Stimulated activated CD8-positive, alpha-beta memory T cell treated with anti-CD3 and anti-CD28 coated beads, Interleukin-15, amount 100 ng/mL, for 4 hours (primary cell): Measurements from ENCODE around the gene ITGAD.

Source experiments
- DNase-seq, 2 donors: peaks; one replicate each; pipeline ENCODE4 v3.0.0-alpha.2; 2020; ENCODE audit warnings: low read depth in 2 of 2

Gene ITGAD

DNA sequence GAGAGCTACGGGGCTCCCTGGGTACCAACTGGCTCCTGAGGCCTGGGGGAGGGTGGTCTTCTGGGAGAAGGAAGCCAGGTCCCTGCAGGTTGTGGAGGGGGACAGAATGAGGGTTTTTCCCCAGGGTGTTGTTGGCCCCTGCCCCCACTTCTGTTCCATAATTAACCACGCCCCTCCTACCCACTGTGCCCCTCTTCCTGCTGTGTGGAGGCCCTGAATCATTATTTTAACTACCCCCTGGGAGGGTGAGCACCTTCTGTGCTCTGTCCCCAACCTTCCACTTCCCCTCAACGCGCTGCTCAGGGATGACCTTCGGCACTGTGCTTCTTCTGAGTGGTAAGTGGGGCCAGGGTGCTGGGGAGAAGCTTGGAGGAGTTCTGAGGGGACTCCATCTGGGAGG, at the start of gene ITGAD:
TSS of gene ITGAD (plus strand) at position 280 of the 400 bp plus-strand sequence. CDS start at position 306, 26 bp downstream.
- no peak for DNase-seq

DNA sequence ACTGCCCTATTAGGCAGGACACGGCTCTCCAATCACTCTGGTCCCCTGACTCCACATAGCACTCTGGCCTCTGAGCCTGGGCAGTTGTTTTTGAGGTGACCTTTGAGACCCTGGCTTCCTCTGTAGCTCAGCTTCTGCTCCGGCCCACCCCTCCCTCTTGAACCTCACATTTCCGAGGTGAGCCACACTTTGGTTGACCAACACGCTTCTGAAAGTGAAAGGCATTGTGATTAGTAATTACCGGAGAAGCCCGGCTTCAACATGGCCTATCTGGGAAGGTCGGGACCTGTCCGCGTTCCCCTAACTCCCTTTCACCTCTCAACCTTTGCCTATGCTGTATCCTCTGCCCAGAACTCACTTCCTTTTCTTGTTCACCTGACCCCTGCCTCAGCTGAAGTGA, 48.4 kb upstream of the ITGAD start:
- DNase-seq: no peak

DNA sequence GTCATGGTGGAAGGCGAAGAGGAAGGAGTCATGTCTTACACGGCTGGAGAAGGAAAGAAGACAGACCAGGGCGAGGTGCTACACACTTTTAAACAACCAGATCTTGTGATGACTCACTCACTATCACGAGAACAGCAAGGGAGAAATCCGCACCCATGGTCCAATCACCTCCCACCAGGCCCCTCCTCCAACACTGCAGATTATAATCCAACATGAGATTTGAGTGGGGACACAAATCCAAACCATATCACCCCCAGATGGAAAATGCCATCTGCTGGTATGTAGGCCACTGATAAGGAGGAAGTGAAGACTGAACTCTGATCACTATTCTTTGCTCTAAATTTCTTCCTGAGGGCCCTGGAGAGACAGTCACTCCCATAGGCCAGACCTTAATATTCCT, 45.7 kb upstream of the ITGAD start:
- DNase-seq: no peak

DNA sequence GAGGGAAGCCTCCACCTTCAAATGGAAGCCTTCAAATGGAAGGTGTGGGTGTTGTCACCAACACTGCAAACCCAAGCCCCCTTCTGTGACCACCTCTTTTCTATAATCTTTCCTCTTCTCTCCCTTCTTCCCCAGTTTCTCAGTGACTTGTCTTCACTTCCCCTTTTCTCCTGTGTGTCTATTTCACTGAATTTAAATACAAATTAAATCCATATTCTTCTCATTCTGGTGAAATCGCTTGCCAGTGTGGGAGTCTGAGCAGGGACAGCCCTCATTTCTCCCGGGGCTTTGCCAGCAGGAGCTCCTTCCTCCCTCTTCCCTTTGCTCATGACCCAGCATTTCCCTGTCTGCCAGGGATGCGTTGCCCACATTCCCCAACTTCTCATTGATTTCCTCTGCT, 44.6 kb upstream of the ITGAD start:
- DNase-seq: no peak

DNA sequence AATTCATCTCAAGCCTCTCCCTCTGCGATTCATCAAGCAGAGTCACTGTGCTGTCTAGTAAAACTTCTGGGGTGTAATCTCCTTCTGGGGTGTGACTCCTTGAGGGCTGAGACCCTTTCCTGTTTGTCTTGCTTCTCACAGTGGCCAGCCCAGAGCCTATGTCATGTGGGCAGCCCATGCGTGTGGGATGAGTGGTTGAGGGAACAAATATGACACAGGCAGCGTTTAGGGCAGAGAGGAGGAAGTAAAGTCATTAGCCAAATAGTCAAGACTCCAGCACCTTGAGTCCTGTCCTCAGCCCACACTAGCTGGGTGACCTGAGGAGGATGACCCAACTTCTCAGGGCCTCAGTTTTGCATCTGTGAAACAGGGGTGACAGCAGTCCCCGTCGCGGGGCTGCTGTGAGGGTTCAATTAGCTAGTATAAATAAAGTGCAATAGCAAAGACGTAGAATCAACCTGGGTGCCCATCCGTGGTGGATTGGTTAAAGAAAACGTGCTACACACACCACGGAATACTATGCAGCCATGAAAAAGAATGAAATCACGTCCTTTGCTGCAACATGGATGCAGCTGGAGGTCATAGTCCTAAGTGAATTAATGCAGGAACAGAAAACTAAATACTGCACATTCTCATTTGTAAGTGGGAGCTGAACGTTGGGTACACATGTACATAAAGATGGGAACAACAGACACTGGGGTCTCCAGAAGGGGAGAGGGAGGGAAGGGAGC, 42.7 kb upstream of the ITGAD start:
- DNase-seq: no peak

DNA sequence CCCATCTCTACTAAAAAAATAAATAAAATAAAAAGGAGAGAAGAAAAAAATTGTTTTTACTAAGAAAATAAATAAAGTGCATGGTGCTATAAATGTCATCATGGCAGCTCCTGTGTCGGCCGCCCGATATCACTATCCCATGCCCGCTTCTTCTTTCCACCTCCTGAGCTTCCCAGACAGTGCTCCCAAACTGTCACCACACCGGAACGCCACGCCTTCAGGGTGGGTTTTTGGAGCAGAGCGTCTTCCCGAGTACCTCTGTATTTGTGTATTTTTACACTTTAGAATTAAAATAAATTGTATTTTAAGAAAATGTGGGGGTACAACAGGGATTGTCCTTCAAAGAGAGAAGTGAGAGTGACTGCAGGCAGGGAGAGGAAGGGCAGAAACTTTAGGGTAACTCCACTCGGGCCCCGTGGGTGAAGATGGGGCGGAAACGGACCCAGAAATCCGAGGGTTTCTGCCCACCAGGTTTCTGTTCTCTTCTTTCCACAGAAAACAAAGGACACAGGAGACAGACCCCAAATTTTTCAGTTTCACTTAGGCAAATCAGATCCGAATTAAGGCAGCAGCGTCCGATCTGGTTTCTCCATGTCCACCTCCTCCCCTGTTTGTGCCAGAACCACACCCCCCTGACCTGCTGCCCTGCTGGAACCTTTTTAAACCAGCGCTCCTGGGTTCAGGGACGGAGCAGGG, 41.7 kb upstream of the ITGAD start:
- no peak for DNase-seq

DNA sequence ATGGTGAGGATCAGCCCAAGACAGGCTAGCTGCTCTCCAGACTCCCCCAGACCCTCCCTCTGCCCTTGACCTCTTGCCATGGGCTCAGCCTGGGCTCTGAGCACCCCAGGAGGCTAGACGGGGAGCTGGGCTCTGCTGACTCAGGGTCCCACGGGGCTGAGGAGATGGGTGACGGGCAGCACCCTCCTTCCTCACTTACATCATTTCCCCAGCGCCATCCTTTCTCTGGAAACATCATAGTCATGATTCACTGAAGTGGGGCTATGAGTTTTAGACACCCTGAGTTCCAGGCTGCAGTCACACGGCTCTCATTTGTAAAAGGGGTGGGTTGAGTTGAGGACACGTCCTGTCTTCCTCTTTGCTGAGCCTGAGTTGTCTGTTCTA, 41.2 kb upstream of the ITGAD start:
- DNase-seq: no peak

DNA sequence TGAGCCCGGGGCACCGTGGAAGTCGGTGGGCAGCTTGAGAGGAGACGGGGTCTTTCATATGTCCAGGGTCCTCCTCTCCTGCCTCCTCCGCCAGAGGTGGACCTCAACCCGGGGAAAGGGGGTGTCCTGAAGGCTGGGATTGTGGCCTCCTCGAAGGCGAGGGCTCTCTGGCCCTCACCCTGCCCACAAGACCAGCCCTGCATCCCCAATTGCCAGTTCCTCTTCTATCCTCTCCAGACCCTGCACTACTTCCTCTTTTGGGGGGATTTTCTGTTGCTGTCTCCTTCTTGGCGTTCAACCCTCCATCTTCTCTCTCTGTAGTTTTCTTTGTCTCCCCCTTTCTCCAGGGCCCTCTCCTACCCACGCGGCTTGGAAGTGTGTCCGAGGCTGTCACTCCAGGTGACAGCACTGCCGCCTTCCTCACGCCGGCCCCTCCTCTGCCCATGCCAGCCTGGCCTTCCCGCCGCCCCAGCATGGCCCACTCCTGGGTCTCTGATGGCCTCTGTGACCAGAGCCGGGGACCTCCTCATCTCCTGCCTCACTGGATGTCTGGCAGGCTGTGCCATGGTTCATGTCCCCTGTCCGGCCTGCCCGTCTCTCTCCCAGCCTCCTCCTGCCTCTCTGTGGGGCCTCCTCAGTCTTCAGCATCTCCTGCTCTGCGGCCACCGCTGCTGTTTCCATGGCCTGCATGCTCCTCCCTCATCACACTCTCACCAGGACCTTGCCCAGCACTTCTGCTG, 40.6 kb upstream of the ITGAD start:
- DNase-seq: no peak

DNA sequence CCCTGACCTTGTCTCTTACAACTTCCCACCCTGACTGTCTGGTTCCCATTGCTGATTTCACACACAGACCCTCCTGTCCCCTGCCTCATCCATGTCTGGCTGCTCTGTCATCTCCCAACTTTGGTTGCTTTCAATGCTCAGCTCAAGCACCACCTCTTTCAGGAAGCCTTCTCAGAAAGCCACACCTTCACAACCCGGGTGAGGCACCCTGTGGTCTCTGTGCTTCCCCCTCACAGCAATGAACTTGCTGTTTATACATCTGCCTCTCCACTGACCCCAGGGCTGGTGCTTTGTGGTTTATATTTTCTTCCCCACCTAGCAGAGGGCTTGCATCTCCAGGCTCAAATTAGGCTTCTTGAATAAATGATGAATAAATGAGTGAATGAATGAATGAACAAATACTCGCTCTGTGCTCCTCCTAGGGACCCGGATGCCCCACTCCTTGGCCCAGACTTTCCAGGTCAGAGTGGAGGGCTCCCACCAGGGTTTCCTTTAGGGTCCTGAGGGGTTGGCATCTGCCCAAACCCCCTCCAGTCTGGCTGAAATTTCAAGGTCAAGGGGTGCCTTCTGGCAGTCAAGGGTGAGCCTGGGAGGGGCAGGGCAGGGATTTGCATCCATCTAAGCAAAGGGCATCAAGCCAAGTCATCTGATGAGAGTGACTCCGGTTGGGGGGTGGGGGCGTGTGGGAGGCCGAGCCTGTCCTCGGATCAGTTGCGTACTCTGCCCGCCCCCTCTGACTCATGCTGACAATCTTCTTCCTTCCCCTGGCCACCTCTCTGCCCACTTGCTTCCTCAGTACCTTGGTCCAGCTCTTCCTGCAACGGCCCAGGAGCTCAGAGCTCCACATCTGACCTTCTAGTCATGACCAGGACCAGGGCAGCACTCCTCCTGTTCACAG, 38.5 kb upstream of the ITGAD start, which contains the start of gene ITGAX:
TSS of gene ITGAX (plus strand) at position 783 of the 898 bp plus-strand sequence. CDS start at position 862, 79 bp downstream.
- DNase-seq: peak; percentile 54

DNA sequence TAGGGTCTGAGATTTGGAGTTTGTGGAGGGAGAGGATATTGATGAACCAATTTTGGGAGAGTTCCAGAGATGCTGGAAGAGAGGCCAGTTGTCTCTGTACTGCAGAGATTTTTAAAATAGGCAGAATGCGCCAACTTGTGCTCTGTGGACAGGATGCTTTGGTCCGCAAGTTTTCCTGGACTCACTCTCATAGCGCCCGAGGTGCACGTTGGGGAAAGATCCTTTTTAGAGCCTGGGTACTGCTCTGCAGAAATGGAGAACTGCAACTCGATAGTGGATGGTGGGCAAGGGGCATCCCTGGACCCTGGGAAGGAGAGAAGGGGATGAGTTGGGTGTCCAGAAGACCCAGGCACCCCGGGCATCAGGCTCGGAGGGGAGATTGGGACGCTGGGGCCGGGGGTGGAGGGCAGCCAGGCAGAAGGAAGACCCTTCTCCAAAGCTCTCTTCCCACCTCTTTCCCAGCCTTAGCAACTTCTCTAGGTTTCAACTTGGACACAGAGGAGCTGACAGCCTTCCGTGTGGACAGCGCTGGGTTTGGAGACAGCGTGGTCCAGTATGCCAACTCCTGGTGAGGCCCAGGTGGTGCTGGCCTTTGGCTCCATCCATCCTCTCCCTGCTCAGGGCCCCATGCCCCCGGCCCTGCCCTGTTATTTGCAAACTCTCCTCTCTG, 37.6 kb upstream of the ITGAD start:
- no peak for DNase-seq

DNA sequence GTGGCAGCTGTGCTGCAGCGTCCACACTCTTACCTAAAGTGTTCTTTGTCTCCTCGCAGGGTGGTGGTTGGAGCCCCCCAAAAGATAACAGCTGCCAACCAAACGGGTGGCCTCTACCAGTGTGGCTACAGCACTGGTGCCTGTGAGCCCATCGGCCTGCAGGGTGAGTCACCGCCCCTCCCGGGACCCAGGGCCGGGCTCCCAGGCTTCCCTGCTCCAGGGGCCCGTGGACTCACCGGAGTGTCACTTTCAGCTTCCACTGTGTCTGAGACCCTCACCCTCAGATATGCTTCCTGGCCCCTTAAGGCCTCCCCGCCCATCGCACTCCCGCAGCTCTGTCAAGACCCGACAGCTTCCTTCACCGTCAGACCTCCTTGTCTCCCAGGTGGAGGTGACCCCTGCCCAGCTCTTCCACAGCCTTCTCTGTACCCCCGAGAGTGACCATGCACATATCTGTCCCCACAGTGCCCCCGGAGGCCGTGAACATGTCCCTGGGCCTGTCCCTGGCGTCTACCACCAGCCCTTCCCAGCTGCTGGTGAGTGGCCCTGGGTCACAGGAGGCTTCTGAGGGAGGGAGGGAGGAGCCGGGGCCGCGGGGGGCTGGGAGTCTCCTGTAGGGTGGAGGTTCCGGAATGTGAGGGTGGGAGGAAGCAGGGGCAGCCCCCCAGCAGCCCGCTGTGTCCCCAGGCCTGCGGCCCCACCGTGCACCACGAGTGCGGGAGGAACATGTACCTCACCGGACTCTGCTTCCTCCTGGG, 36.4 kb upstream of the ITGAD start:
- no peak for DNase-seq

DNA sequence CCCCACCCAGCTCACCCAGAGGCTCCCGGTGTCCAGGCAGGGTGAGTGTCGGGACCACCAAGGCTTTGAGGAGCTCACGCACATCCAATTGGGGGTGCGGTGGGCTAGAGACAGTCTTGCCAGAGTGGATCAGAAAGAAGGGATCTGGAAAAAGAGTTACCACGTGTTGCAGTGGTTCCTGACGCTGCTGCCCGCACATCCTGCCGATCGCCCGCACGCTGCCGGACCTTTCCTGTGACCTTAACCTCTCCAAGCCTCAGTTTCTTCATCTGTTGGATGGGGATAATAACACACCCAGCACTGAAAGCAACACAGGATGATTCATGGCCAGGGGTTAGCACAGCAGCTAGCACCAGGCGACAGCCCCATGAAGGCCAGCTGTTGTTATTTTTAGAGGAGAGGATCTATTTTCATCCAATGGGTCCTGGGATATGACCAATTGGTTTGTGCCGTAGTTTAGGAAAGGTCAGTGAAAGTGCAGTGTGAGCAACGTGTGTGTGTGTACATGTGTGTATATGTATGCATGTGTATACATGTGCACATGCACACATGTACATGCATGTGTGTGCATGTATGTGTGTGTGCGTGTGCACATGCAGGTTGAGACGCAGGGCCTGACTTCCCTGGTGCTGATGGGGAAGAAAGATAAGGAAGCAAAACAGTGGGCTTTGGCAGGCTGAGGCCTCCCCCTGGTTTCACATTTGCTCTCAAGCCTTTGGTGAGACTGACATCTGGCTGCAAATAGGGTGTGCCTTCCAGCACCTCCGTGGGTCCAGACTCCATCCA, 35.6 kb upstream of the ITGAD start:
- DNase-seq: no peak

DNA sequence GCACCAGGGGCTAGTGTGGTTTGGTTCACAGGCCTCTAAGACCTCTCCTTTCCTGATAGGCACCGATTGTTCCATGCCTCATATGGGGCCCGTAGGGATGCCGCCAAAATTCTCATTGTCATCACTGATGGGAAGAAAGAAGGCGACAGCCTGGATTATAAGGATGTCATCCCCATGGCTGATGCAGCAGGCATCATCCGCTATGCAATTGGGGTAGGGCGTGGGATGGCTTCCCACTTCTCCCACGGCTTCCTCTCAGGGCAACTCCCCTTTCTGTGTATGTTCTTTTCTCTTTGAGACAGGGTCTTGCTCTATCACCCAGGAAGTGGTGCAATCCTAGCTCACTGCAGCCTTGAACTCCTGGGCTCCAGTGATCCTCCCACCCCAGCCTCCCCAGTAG, 32.9 kb upstream of the ITGAD start:
- DNase-seq: no peak

DNA sequence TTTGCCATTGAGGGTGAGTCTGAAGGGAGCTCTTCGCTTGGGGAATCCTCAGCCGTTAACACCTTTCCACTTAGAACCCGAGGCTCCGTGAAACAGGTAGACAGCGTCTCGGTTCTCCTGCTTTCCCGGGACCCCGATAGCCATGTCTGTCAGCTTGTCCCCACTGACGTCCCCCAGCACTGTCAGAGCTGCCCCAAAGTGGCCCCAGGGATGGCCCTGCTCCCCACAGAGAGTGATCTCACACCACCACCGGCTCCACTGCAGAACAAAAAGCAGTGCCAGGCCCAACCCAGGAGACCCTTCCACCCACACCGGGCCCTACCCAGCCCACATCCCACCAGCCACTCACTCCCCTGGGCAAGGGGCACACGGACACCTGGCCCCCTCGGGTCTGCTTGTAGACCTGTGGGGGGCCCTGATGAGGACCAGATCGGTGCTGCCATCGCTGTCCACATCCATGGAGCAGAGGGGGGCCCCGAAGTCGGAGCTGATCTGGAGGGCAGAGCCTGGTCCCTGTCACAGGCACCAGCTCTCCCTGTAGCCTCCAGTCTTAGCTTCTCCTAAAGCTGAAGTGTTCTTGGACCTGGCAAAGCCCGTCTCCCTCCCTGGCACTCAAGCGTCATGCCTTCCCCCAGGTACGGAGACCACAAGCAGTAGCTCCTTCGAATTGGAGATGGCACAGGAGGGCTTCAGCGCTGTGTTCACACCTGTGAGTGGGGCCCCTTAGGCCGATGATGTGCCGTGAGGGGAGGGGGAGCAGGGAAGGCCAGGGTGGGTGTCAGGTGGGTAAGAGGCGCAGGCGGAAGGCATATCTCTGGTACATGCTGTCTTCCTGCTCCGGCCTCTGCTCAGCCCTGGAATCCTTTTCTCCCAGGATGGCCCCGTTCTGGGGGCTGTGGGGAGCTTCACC, 31.7 kb upstream of the ITGAD start:
- DNase-seq: no peak

DNA sequence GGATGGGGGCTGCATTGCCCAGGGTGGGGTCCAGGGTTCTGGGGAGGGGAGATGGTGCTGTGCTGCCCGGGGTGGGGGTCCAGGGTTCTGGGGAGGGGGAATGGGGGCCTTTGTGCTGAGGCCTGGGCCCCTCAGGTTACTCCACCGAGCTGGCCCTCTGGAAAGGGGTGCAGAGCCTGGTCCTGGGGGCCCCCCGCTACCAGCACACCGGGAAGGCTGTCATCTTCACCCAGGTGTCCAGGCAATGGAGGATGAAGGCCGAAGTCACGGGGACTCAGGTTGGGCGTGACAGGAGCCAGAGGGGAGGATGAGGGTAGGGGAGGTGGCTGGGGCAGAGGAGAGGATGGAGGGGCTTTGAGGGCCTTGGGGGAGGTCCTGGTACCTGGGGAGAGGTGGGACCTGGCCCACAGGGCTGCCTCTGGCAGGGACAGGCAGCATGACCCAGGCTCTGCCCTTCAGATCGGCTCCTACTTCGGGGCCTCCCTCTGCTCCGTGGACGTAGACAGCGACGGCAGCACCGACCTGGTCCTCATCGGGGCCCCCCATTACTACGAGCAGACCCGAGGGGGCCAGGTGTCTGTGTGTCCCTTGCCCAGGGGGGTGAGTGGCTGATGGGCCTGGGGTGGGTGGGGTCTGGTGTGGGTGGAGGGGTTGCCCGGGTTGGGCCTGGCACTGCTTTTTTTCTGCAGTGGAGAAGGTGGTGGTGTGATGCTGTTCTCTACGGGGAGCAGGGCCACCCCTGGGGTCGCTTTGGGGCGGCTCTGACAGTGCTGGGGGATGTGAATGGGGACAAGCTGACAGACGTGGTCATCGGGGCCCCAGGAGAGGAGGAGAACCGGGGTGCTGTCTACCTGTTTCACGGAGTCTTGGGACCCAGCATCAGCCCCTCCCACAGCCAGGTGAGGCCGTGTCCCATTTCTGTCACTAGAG, 30.4 kb upstream of the ITGAD start:
- no peak for DNase-seq

DNA sequence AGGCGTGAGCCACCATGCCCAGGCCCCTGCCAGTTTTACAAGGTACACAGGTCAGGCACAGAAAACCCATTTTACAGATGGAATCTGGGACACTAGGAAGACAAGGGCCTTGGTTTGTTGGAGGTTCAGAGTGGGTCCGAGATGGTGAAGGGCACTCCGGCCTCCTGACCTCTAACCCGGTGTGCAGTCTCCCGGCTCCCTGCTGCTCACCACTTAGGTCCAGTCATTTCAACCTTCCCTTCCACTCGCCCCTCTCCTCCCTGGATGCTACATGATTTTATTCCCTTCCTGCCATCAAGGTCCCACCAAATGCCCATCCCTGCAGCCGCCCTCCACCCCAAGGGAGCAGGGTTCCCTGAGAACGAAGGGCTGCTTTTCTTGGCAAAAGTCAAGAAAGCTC, 29.4 kb upstream of the ITGAD start:
- no peak for DNase-seq

DNA sequence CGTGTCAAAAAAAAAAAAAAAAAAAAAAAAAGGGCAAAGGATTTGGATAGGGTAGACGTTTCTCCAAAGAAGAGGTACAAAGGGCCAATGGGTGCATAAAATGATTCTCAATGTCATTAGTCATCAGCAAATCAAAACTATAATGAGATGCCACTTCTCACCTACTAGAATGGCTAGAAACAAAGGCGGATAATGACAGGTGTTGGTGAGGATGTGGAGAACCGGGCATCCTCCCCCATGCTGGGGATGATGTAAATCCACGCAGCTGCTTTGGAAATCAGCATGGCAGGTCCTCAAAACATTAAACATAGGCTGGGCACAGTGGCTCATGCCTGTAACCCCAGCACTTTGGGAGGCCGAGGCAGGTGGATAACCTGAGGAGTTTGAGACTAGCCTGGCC, 28.7 kb upstream of the ITGAD start:
- no peak for DNase-seq
